ENCODE measurements around the gene CHST8.

Gene CHST8

DNA sequence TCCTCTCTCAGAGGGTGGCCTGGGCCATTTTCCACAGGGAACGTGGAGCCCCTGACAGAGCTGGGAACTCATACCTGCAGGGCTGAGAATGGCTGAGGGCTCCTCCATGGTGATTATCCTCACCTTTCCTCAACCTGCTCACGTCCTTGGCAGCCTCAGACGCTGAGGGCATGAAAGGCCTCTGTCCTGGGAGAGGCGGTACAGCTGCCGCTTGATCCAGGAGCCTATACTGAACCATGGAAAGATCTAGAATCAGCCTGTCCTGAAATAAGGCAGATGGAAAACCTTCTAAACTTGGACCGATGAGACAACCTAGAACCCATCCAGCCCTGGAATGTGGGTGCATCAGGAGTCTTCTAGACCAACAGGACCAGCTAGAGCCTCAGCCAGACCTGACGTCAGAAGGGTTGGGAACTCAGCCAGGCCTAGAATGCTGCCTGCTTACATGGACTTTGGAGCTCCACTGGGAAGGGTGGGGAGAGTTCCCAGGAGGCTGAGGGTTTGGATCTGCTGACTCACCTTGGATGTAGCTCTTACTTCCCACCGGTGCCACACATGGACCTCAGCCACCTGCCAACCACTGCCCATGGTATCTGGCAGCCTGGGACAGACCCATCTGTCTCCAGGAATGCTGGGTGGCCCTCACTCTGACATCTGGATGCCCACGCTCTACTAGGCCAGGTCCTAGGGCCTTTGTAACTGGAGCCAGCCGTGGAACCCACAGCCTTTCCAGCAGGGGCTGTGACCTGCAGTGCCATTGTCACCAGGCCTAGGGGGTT lies 182.5 kb downstream of the CHST8 start:
- H3K4me1 Mint-ChIP-seq: no peaks in the 10 kb centered on the region
- H3K36me3 Mint-ChIP-seq: no peaks in the 10 kb centered on the region
- no peak overlapping the region for H3K4me3 Mint-ChIP-seq
- no peak overlapping the region for H3K27ac Mint-ChIP-seq
- H3K27me3 Mint-ChIP-seq: peaks cover 2% of the 10 kb centered on the region
- DNase-seq (ENCODE audit: low spot score in 2 of 2) (no peak), ATAC-seq (ENCODE audit: low read depth) (no peak)
- no peaks in the 10 kb centered on the region for H3K9me3 Mint-ChIP-seq

DNA sequence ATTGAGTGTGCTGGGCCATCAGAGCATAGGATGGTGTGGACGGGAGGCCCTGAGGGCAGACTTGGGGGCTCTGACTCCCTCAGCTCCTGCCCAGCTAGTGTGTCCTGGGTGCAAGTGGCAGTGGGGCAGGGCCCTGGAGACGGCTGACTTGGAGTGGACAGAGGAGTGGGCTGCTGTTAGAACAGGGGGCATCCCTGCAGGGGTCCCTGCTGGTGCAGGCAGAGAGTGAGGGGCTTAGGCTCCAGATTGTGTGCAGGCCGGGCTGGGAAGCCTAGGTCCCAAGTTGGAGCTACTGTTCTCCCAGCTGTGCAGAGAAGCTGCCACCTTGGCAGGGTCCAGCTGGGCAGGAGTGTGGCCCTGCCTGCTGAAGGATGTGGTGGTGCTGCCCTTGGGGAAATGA lies 183.6 kb downstream of the CHST8 start:
- no peak for DNase-seq (ENCODE audit: low spot score in 2 of 2)
- H3K4me3 Mint-ChIP-seq: no peak overlapping the region
- no peaks in the 10 kb centered on the region for H3K27me3 Mint-ChIP-seq
- ATAC-seq (ENCODE audit: low read depth): no peak
- H3K9me3 Mint-ChIP-seq: no peaks in the 10 kb centered on the region
- no peaks in the 10 kb centered on the region for H3K36me3 Mint-ChIP-seq
- no peak overlapping the region for H3K27ac Mint-ChIP-seq
- no peaks in the 10 kb centered on the region for H3K4me1 Mint-ChIP-seq

DNA sequence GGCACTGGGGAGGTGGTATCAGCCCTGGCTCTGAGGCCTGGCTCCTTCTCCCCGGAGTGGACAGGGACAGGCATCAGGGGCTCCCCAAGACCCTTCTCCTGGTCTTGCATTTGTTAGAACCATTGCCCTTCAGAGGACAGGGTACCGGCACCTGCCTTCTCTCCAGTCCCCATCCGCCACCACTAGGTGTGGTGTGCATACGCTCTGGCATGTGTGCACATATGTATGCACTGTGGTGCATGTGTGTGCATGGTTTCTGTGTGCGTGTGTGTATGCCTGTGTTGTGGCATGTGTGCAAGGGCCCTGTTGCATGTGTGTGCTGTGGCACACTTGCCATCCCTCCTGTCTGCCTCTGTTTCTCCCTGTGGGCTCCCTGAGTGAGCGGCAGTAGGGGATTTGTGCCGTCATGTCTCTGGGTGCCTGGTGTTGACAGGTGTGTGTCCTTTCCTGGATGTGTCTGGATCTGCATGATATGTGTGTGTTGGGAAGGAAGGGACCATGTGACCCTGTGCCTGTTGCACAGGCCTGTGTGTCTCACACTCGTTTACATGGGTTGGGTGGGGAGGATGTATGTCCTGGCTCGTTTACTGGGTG lies 184.2 kb downstream of the CHST8 start:
- Mint-ChIP-seq H3K27me3 (no peaks in the 10 kb centered on the region), H3K4me1 (no peaks in the 10 kb centered on the region), H3K36me3 (no peaks in the 10 kb centered on the region), H3K27ac (no peak overlapping the region), H3K4me3 (no peak overlapping the region), H3K9me3 (no peaks in the 10 kb centered on the region)
- no peak for ATAC-seq (ENCODE audit: low read depth)
- no peak for DNase-seq (ENCODE audit: low spot score in 2 of 2)

DNA sequence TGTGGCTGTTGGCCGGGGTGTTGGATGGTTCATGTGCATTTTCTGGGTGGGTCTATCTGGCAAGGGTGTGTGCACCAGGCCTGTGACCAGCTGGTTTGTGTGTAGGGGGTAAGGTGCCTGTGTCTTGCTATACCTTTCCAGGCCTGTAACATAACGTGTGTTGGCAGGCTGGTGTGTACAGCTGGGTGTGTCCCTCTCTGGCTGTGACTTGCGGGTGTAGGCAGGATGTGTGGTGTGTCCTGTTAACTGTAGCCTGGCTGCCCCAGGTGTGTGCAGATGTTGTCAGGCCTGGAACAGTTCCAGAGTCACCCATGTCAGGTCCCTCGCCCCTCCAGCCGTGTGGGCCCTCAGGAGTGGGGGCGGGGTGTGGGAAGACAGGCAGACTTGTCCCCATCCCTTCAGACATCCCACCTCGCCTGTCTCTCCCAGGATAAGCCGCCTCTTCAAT lies 184.7 kb downstream of the CHST8 start:
- H3K36me3 Mint-ChIP-seq: no peaks in the 10 kb centered on the region
- ATAC-seq (ENCODE audit: low read depth) (no peak), DNase-seq (ENCODE audit: low spot score in 2 of 2) (no peak)
- no peak overlapping the region for H3K4me3 Mint-ChIP-seq
- H3K27ac Mint-ChIP-seq: no peak overlapping the region
- no peaks in the 10 kb centered on the region for H3K4me1 Mint-ChIP-seq
- H3K9me3 Mint-ChIP-seq: no peaks in the 10 kb centered on the region
- H3K27me3 Mint-ChIP-seq: no peaks in the 10 kb centered on the region

DNA sequence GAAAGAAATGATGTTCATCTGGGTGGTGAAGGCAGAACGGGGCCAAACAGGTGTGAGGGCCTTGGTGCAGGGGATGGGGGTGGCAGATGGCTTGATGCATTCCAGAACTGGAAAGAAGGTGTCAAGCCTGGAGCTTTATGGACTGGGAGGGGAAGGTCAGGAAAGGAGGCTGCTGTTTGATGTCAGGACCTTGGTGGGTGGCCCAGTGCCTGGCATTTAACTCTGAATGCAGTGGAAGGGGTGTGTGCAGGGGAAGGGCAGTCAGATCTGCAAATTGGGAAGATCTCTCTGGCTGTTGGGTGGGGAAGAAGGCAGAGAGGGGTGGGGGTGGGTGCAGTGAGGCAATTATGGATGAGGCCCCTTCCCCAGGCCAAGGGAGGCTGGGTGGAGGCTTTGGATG lies 186.6 kb downstream of the CHST8 start:
- H3K9me3 Mint-ChIP-seq: no peaks in the 10 kb centered on the region
- no peak overlapping the region for H3K4me3 Mint-ChIP-seq
- no peaks in the 10 kb centered on the region for H3K27me3 Mint-ChIP-seq
- ATAC-seq (ENCODE audit: low read depth): no peak
- no peaks in the 10 kb centered on the region for H3K36me3 Mint-ChIP-seq
- H3K4me1 Mint-ChIP-seq: no peaks in the 10 kb centered on the region
- no peak for DNase-seq (ENCODE audit: low spot score in 2 of 2)
- no peak overlapping the region for H3K27ac Mint-ChIP-seq

- no peaks in the 10 kb centered on the region for H3K4me1 Mint-ChIP-seq
- no peak overlapping the region for H3K4me3 Mint-ChIP-seq
- no peaks in the 10 kb centered on the region for H3K9me3 Mint-ChIP-seq
- no peak overlapping the region for H3K27ac Mint-ChIP-seq
- ATAC-seq (ENCODE audit: low read depth) (no peak), DNase-seq (ENCODE audit: low spot score in 2 of 2) (no peak)
- H3K27me3 Mint-ChIP-seq: no peaks in the 10 kb centered on the region
- no peaks in the 10 kb centered on the region for H3K36me3 Mint-ChIP-seq
Measured at GRCh38 chr19:33809960-33810359, 188.2 kb downstream of the CHST8 start.

- Mint-ChIP-seq H3K4me3 (no peak overlapping the region), H3K9me3 (no peaks in the 10 kb centered on the region), H3K27ac (no peak overlapping the region), H3K36me3 (no peaks in the 10 kb centered on the region), H3K27me3 (no peaks in the 10 kb centered on the region), H3K4me1 (no peaks in the 10 kb centered on the region)
- ATAC-seq (ENCODE audit: low read depth) (no peak), DNase-seq (ENCODE audit: low spot score in 2 of 2) (no peak)
Measured at GRCh38 chr19:33810821-33811220, 189.1 kb downstream of the CHST8 start.

GRCh38 chr19:33811246-33811645 lies 189.5 kb downstream of the CHST8 start:
- Mint-ChIP-seq H3K27me3 (no peaks in the 10 kb centered on the region), H3K4me1 (no peaks in the 10 kb centered on the region), H3K9me3 (no peaks in the 10 kb centered on the region), H3K4me3 (no peak overlapping the region), H3K27ac (no peak overlapping the region), H3K36me3 (no peaks in the 10 kb centered on the region)
- no peak for DNase-seq (ENCODE audit: low spot score in 2 of 2)
- ATAC-seq (ENCODE audit: low read depth): no peak

DNA sequence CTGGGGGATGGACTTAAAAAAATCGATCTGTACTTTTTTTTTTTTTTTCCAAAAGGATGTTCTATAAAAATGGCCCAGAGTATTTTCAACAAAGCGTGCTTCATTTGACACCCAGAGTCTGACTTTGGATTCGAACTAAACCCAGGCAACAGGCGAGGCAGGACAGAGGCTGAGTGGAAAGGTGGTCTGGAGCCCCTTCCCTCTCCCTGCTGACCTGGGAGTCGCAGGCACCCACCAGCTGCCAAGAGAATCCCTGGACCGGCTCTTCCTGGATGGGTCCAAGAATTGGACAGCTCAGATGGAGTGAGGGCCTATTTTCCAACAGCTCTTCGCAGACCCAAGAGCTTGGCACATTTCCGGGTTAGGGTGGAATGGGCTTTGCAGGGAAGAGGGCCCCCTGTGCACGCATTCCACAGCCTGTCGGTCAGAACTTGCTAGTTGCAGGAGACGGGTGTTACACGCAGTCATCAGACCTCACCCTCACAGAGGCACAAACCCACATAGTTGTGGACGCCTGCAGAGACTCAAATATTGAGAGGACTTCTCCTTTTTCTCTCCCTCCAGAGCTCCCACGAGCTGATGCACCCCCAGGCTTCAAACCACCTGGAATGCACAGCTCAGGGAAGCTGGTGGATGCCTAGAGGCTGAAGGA lies 190.1 kb downstream of the CHST8 start:
- Mint-ChIP-seq H3K27me3 (no peaks in the 10 kb centered on the region), H3K4me3 (no peak overlapping the region), H3K4me1 (peaks cover 1% of the 10 kb centered on the region), H3K27ac (no peak overlapping the region), H3K36me3 (no peaks in the 10 kb centered on the region), H3K9me3 (no peaks in the 10 kb centered on the region)
- no peak for DNase-seq (ENCODE audit: low spot score in 2 of 2)
- no peak for ATAC-seq (ENCODE audit: low read depth)

- H3K27ac Mint-ChIP-seq: no peak overlapping the region
- H3K27me3 Mint-ChIP-seq: no peaks in the 10 kb centered on the region
- H3K4me3 Mint-ChIP-seq: no peak overlapping the region
- peaks cover 3% of the 10 kb centered on the region for H3K4me1 Mint-ChIP-seq
- no peaks in the 10 kb centered on the region for H3K9me3 Mint-ChIP-seq
- DNase-seq (ENCODE audit: low spot score in 2 of 2) (no peak), ATAC-seq (ENCODE audit: low read depth) (no peak)
- no peaks in the 10 kb centered on the region for H3K36me3 Mint-ChIP-seq
Measured at GRCh38 chr19:33812388-33813330, 190.9 kb downstream of the CHST8 start.

DNA sequence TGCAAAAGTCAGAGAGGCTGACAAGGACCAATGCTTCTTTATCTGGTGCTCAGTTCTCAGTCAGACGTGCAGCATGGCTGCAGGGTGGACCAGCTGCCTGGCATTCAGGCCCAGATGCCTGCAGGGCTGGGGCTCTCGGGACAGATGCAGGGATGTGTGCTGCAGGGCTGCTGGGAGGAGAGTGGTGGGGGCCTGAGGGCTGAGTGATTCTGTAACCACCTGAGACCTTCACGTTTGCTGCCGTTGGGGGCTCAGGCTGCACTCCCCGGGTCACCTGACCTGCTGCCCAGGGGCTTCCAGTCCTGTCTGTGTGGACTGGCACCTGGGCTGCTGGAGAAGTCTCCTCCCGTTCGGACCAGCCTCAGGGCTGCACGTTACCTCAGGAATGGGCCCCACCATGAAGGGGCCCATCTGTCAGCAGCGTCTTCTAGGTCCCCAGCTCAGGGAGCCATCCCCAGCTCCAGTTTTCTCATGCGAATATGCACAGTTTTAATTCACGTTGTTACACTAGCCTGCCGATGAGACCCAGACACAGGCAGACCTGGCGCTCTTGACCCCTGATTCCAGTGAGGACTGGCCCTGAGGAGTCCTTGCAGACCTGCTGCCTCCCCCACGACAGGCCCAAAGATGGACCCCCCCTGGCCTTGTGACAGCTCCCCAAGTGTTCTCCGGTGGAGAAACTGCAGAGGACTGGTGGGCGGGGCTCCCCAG lies 191.8 kb downstream of the CHST8 start:
- no peak overlapping the region for H3K27ac Mint-ChIP-seq
- no peak overlapping the region for H3K4me3 Mint-ChIP-seq
- H3K9me3 Mint-ChIP-seq: no peaks in the 10 kb centered on the region
- no peaks in the 10 kb centered on the region for H3K27me3 Mint-ChIP-seq
- no peak for ATAC-seq (ENCODE audit: low read depth)
- H3K4me1 Mint-ChIP-seq: peaks cover 3% of the 10 kb centered on the region
- H3K36me3 Mint-ChIP-seq: no peaks in the 10 kb centered on the region
- DNase-seq (ENCODE audit: low spot score in 2 of 2): no peak

DNA sequence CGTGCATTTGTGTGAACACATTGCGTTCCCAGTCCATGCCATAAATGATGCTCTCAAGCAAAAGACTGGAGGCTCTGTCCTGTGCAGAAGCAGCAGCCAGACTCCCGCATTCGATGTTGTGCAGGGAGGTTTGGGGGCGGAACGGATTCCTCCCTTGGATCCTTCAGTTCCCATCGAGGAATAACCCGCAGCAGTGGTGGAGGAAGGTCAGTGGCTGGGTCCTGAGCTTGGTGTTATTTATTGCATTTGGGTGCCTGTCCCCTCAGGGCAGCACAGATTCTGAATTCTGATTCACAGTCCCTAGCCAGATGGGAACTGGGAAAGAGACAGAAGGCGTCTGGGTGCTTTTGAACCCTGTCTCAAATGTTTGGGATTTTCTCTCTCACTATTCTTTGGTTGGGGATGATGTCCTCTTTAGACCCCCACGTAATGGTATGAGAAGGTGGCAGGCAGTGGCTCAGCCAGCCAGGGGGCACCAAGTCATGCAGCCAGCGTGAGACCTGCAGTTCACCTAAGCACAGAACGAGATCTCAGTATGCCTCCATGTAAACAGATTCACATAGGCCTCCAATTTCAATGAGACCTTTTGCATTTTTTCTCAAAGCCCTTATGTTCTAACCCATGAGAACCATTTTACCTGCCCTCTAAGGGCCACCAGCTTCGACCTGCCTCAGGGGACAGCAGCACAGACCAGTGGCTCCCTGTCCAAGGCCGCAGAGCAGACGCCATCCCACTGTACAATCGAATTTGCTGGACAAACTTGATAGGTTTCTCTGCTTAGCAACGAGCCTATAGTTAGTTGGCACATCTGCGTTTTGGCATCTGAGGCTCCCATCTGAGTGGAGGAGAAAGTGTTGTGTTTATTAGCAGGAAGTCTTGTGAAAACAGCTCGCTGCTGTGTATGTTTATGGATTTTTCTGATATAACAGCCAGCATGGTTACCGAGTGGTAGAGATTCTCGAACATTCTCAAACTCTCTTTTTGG lies 192.7 kb downstream of the CHST8 start:
- Mint-ChIP-seq H3K4me3 (no peak overlapping the region), H3K27ac (no peak overlapping the region), H3K4me1 (peaks cover 6% of the 10 kb centered on the region), H3K36me3 (no peaks in the 10 kb centered on the region), H3K27me3 (no peaks in the 10 kb centered on the region), H3K9me3 (no peaks in the 10 kb centered on the region)
- DNase-seq (ENCODE audit: low spot score in 2 of 2): no peak
- no peak for ATAC-seq (ENCODE audit: low read depth)
